GM12873 (cell line): ENCODE results near the gene SEC63.

Source experiments
- TF ChIP-seq, protein P1 (sequence below): IDR thresholded peaks from 2 replicates; pipeline ENCODE4 v1.5.1; 2012; ENCODE audit warnings: low read depth, mild to moderate bottlenecking, moderate library complexity, low read length, control low read depth; ENCODE audit not compliant: insufficient read depth; ENCODE audit errors: missing control alignments

SEC63 gene

DNA sequence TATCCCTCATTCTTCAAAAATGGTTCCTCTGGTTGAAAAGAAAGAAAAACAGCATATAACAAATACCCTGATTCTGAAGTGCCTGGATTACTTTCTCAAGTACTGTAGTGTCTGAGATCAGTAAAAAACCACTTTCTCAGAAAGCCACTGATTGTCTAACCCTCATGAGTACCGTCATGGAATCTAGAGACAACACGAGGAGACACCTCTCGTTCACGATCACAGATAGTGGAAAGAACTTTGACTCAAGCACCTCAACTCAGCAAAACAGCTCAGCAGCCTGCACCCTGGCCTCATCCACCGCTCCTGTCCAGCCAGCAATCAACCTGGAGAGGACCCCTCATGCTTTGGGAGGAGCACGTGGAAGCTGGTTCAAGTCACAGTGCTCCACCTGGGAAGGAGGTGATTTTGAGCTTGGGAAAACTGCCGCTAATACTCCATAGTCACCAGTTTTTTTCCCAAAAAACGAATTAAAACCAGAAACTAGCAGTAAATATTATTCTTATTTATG lies 134.9 kb downstream of the SEC63 start:
- TF ChIP-seq, protein P1, sequence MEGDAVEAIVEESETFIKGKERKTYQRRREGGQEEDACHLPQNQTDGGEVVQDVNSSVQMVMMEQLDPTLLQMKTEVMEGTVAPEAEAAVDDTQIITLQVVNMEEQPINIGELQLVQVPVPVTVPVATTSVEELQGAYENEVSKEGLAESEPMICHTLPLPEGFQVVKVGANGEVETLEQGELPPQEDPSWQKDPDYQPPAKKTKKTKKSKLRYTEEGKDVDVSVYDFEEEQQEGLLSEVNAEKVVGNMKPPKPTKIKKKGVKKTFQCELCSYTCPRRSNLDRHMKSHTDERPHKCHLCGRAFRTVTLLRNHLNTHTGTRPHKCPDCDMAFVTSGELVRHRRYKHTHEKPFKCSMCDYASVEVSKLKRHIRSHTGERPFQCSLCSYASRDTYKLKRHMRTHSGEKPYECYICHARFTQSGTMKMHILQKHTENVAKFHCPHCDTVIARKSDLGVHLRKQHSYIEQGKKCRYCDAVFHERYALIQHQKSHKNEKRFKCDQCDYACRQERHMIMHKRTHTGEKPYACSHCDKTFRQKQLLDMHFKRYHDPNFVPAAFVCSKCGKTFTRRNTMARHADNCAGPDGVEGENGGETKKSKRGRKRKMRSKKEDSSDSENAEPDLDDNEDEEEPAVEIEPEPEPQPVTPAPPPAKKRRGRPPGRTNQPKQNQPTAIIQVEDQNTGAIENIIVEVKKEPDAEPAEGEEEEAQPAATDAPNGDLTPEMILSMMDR: no peak

DNA sequence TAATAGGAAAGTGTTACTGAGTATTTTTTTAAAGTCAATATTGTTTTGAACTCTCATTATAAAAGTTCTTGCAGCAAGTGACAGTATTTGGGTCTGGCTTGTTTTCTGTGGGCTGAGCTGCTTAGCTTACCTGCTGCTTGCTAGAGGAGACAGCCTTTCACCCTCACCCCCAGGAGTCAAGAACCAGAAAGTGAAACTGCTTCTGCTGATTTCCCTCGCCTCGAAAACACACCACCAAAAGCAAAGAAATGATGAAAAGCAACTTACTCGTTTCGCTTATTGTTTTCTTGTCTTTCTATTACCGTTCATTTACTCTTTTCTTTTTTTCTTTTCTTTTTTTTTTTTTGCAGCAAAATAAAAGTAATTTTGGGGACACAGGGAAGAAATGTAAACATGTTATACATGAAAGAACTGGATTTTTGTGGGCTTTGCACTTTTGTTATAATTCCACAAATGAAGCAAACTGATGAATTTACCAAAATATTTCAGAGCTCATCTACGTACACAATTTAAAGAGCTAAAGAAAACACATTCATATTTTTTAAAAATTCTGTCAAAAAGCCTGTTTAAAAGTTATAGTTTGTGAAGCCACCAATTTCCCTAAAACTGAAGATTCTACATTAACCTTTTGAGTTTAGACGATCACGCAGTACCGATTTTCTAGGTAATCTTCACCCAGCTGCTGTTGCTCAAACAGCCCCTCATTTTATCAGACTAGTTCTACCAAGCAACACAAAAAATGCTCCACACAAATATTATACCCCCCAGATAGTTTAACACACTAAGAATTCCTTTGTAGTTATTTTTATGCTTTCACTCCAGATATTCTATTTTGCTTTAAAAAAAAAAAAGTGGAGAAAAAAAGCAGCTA lies 135.6 kb downstream of the SEC63 start:
- TF ChIP-seq, protein P1: no peak

DNA sequence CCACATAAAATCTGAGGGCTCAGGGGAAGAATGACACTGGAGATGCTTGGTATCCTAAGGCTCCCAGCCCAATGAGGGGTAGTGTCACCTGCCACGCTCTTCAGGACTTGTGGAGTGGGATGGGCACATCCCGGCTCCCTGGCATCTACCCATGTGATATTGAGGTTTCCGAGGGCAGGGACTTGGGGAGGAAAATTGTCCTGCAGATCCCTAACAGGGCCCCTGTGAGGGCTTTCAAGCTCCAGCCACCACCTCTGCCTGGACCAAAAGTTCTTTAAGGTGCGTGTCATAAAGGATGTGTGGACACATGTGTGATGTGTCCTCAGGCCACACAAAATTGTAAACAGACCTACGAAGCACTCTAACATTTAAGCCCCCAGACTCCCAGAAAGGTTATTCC lies 136.4 kb downstream of the SEC63 start:
- TF ChIP-seq, protein P1: no peak

DNA sequence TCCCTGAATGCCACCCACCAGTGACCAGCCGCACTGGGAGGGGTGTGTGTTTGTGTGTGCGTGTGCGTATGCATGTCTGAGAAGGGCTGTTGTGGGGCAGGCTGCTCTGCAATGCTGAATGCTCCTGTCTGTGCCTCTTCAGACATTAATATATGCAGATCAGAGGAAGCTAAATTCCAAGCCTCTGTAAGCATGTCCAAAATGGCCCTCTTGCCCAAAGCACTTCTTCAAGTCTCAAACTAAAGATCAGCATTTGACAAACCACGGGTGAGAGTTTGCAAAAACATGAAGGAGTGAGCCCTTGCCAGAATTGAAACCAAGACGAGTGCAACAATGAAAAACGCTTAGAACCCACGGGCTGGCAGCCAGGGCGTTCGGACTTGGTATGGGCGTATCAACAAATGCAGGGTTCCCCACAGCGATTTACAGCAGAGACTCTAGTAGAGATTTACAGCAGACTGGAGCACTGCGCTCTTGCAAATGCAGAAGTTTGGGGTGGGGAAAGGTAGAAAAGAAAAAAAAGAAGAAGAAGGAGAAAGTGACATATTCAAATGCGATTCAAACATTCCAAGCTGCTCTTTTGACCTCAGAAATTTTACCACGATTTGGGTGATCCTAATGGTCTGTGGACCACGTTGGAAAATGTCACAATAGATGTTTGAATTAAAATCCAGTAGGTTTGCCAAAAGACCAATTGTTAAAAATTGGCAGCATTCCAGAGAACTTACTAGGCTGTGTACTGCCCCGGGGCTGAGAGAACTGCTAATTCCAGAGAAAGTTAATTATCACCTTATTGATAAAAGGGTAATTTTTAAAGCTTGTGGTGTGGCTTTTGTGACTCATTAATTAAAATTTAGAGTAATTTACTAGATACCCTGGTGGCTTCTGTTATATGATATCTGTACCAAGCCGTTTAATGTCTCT lies 137.4 kb downstream of the SEC63 start:
- TF ChIP-seq, protein P1: no peak

DNA sequence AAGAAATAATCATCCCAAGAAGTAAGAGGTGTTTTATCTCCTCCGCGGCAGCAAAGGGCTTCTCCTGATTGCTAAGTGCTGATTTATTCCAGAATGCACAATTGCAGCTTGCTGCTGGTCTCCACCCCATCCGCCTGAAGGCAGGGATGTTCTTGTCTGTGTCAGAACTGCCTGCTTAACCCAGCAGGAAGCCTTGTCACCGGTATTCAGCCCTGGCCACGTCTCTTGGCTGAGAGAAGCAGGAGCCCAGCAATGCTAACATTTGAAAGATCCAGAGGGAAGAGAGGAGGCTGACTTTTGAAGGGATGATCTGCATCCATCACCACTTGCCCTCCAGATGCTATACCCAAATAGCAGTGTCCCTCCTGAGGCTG lies 138.1 kb downstream of the SEC63 start:
- TF ChIP-seq, protein P1: no peak

DNA sequence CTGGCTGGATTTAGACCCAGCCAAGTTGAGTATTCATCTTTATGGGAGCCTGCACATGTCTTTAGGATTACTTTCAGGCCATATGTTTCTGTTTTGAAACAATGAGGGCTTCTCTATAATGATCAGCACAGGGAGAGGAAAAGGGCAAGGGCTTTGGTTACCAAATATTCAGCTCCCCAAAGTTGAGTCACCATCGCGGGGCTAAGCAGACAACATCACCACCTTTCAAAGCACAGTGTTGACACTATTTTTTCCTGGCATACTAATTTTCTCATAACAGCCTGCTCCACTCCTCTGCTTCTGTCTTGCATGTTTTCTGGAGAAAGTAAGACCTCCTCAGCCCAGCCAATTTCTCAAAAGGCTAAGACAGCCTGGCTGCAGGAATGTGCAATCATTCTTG lies 138.8 kb downstream of the SEC63 start:
- TF ChIP-seq, protein P1: no peak

DNA sequence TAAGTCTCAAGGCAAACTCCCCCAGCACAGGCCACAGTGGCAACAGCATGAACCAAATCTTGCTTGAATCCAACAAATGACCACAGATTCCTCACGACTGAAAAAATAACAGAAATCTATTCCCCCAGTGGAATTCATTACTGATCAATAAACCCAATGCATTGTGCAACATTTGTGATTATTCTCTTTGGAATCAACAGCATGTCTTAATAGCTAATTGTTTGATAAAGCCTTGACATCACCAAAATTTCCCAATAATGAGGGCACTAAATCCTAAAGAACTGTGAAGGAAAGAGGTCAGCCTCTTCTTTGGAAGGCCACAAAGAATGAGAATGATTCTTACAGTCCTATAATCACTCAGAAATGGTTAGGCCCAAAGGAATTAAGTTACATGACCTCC lies 139.7 kb downstream of the SEC63 start:
- TF ChIP-seq, protein P1: no peak
